Effector memory CD4-positive, alpha-beta T cell (primary cell): Measurements from ENCODE around the gene SCGB1D4.

Experiments used
- DNase-seq, 3 donors: peaks; one replicate each; pipeline ENCODE4 v3.0.0-alpha.2; 2020
- H3K27ac ChIP-seq: 2 replicates; pipeline ENCODE4 v1.7.0; 2013; ENCODE audit warnings: mild to moderate bottlenecking, low read length, moderate library complexity; ENCODE audit not compliant: insufficient read depth, poor library complexity, severe bottlenecking
- H3K27me3 ChIP-seq: replicated peaks from 2 replicates; pipeline ENCODE4 v1.7.0; 2013; ENCODE audit warnings: mild to moderate bottlenecking, low read length; ENCODE audit not compliant: insufficient read depth, control insufficient read depth, poor library complexity, severe bottlenecking
- H3K36me3 ChIP-seq: 2 replicates; pipeline ENCODE4 v1.7.0; 2013; ENCODE audit warnings: mild to moderate bottlenecking, low read length, moderate library complexity; ENCODE audit not compliant: control insufficient read depth, insufficient read depth
- H3K4me1 ChIP-seq: 2 replicates; pipeline ENCODE4 v1.7.0; 2013; ENCODE audit warnings: low read length, mild to moderate bottlenecking; ENCODE audit not compliant: control insufficient read depth, insufficient read depth, poor library complexity, severe bottlenecking
- H3K4me3 ChIP-seq: 2 replicates; pipeline ENCODE4 v1.7.0; 2013; ENCODE audit warnings: low read length, low read depth, mild to moderate bottlenecking; ENCODE audit not compliant: insufficient read depth, poor library complexity, severe bottlenecking
- H3K9me3 ChIP-seq: 2 replicates; pipeline ENCODE4 v1.7.0; 2013; ENCODE audit warnings: mild to moderate bottlenecking, low read length, moderate library complexity; ENCODE audit not compliant: control insufficient read depth

SCGB1D4 gene

DNA sequence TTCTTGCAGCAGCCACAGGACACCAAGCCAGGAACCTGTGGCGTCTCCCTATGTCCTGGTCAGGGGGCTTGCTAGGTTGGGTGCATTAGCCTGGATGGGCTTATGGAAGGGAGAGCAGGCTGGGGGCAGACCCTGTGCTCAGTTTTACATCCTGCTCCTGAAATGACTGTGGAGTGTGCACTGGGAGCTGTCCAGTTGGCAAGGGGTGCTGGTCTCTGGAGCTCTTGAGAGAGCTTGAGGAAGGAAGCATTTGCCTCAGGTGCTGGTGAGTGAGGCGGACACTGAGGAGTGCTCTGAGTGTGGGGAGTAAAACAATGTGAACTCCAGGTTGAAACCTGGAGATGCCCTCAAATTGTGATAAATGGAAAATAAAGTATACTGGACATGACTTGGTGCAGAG, 3.4 kb downstream of the SCGB1D4 start:
- no peak overlapping the region for H3K4me3 ChIP-seq
- H3K9me3 ChIP-seq, result no peaks in the 10 kb centered on the region
- H3K36me3 ChIP-seq, result no peaks in the 10 kb centered on the region
- peaks cover 2% of the 10 kb centered on the region for H3K27me3 ChIP-seq
- H3K4me1 ChIP-seq, result no peaks in the 10 kb centered on the region
- H3K27ac ChIP-seq, result no peak overlapping the region
- DNase-seq, result no peak

DNA sequence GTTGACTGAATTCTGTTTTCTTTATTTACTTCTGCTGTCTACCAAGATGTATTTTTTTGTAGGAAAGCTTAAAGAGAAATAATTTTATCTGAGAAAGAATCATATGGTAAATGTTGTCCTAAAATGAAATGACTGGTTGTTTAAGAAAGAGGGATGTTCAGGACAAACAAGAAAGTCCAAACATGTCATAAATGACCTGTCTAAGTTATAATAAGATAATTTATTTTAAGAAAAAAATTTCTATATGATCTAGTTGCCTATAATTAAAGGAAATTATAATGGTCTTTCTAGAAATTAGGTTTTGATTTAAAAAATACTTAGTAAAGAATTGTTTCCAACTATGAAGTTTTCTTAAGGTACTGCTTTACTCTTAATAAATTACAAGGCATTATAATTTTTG, 18.4 kb downstream of the SCGB1D4 start:
- Histone ChIP-seq H3K27ac (no peak overlapping the region), H3K36me3 (no peaks in the 10 kb centered on the region), H3K9me3 (no peaks in the 10 kb centered on the region), H3K4me1 (no peaks in the 10 kb centered on the region), H3K27me3 (no peaks in the 10 kb centered on the region), H3K4me3 (no peak overlapping the region)
- no peak for DNase-seq

DNA sequence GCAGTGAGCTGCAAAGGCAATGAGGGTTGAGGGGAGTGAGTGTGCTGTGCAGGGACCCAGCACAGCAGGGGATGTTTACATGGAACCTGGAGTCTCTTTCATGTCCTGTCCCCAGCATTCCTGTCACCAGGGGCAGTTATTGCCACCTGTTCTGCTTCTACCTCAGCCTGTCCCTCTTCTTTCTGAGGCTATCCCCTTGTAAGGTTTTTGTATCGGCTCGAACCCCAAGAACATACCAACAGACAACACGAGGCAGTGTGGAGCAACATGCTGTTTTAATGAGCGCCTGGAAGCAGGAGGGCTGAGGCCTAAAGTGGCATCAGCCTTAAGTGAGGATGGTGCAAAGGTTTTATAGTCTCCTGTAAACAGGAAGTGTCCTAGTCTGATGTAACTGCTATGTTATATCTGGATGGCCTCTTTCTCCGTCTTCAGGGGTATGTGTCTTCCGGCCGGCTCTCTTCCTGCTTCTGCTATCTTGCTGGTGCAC, 25.0 kb downstream of the SCGB1D4 start:
- no peaks in the 10 kb centered on the region for H3K36me3 ChIP-seq
- H3K27me3 ChIP-seq, result no peaks in the 10 kb centered on the region
- H3K27ac ChIP-seq, result no peak overlapping the region
- no peak for DNase-seq
- no peak overlapping the region for H3K4me3 ChIP-seq
- no peaks in the 10 kb centered on the region for H3K9me3 ChIP-seq
- no peaks in the 10 kb centered on the region for H3K4me1 ChIP-seq

DNA sequence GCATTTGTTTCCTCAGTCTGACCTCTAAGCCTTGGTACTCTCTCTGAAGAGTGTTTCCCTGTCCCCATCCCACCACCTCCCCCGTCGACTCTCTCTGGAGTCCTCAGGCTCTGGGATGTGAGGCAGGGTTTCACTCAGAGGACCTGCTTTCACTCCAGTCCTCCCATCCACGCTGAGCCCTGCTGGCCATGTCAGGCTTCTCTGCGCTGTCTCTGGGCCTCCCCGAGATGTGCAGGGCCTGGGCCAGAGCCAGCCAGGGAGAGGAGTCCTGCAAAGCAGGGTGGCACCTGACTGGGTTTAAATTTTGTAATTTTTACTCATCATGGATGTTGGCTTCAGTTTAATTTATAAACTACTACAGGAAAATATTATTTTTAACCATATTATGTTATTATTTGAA, 25.6 kb downstream of the SCGB1D4 start:
- H3K4me3 ChIP-seq, result no peak overlapping the region
- no peaks in the 10 kb centered on the region for H3K27me3 ChIP-seq
- DNase-seq, result no peak
- H3K36me3 ChIP-seq, result no peaks in the 10 kb centered on the region
- no peaks in the 10 kb centered on the region for H3K4me1 ChIP-seq
- no peaks in the 10 kb centered on the region for H3K9me3 ChIP-seq
- no peak overlapping the region for H3K27ac ChIP-seq

DNA sequence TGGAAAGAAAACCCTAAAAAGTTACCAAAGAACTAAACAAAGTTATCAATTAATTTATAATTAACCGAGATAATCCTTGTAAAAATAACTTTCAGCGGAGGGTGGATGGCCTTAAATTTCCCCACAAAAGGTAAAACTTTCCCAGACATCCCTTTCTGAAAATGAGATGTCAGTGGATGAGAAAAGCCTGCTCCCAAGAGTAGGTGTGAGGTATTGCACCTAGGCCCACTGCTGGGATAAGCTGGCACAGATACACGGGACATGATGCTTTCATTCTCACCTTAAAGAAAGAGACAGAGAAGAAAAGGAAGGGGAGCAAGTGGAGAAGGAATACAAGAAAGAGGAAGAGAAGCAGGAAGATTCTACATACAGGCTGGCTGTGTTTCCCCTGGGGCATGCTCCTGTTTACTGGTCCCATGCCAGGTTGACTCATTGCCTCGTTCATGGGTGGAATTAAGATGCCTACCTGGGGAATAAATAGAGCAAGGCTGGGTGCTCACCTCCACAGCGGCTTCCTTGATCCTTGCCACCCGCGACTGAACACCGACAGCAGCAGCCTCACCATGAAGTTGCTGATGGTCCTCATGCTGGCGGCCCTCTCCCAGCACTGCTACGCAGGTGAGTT, 29.1 kb downstream of the SCGB1D4 start, which contains the start of gene SCGB2A2:
Gene SCGB2A2, plus strand, starts transcription at position 505 of the 625 bp plus-strand sequence. Its CDS starts 59 bp downstream, at position 564.
- no peak within 1 kb of the TSS for H3K27ac ChIP-seq
- no peak for DNase-seq

DNA sequence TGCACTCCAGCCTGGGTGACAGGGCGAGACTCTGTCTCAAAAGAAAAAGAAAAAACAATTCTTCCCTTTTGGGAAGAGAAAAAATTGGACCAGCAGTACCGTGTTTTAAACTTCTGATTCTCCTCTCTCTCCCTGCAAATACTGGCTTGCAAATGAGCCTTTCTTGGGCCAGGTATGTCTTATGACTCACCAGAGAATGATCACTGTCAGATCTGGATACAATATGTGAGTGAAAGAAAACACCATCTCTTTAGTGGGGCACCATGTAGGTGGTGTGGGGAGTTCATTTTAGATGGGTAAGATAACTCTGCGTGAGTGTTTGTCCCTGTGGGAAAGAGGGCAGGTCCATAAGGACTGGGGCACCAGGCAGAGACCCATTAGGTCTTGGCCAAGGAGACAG, 31.3 kb downstream of the SCGB1D4 start:
- Histone ChIP-seq H3K4me3 (no peak overlapping the region), H3K36me3 (no peaks in the 10 kb centered on the region), H3K9me3 (no peaks in the 10 kb centered on the region), H3K4me1 (no peaks in the 10 kb centered on the region), H3K27ac (no peak overlapping the region), H3K27me3 (no peaks in the 10 kb centered on the region)
- no peak for DNase-seq

More for the DNA sequence above, 29.1 kb downstream of the SCGB1D4 start, which contains the start of gene SCGB2A2:
- H3K4me3 ChIP-seq, result no peak within 1 kb of the TSS
- no peaks in the 10 kb centered on the region for H3K4me1 ChIP-seq
- no peaks in the 10 kb centered on the region for H3K36me3 ChIP-seq
- no peaks in the 10 kb centered on the region for H3K27me3 ChIP-seq
- H3K9me3 ChIP-seq, result no peaks in the 10 kb centered on the region

DNA sequence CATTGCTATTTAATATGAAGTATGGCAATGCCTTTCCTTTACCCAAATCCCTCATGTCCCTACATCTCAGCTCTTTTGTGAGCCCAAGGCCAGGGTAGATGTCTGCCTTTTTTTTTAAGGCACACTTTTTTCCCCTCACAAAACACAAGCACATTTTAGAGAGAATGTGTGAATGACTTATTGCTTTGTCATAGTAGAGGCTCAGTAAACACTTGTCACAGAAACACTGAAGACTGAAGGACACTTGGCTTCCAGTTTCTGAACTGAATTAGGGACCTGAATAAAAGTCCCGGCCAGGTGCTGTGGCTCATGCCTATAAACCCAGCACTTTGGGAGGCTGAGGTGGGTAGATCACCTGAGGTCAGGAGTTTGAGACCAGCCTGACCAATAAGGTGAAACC, 31.8 kb downstream of the SCGB1D4 start:
- DNase-seq, result no peak
- H3K27me3 ChIP-seq, result no peaks in the 10 kb centered on the region

DNA sequence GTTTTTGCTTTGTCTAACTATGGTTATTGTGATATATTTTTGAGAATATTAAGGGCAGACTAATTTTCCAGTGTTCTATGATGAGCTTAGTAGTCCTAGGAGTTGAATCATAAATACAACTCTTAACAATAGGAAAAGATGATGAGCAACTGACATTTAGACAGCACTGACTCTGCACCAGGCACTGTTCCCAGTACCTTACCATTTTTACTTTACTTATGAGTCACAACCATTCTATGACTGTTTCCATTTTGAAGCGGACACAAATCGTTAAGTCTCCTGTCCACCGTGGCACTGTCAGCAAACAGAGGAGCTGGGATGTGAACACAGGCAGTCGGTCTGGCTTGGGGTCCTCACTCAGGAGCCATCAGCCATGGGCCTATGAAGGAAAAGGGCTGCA, 32.3 kb downstream of the SCGB1D4 start:
- Histone ChIP-seq H3K27me3 (no peaks in the 10 kb centered on the region), H3K4me1 (no peaks in the 10 kb centered on the region), H3K4me3 (no peak overlapping the region), H3K9me3 (no peaks in the 10 kb centered on the region), H3K27ac (no peak overlapping the region), H3K36me3 (no peaks in the 10 kb centered on the region)
- no peak for DNase-seq

More for the DNA sequence above, 31.8 kb downstream of the SCGB1D4 start:
- Histone ChIP-seq H3K36me3 (no peaks in the 10 kb centered on the region), H3K4me1 (no peaks in the 10 kb centered on the region), H3K4me3 (no peak overlapping the region), H3K9me3 (no peaks in the 10 kb centered on the region), H3K27ac (no peak overlapping the region)

DNA sequence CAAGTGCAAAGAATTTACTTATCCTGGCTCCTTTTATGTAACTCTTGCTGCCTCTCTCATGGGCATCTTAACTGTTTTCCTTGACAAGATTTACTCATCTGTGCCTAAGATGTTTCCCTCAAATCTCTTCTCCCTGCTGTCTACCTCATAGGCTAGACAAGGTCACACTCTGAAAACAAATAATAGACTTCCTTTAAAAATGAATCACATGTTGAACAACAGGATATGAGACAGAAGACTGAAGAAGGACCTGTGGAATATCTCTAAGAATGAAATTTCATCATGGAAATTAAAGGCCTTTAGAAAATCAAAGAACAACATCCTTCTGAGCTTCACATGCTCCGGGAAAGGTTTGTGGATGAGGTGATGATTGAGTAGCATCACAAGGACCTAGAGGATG, 34.9 kb downstream of the SCGB1D4 start:
- no peak overlapping the region for H3K4me3 ChIP-seq
- H3K36me3 ChIP-seq, result no peaks in the 10 kb centered on the region
- H3K9me3 ChIP-seq, result no peaks in the 10 kb centered on the region
- no peak overlapping the region for H3K27ac ChIP-seq
- no peaks in the 10 kb centered on the region for H3K4me1 ChIP-seq
- H3K27me3 ChIP-seq, result no peaks in the 10 kb centered on the region
- DNase-seq, result no peak

DNA sequence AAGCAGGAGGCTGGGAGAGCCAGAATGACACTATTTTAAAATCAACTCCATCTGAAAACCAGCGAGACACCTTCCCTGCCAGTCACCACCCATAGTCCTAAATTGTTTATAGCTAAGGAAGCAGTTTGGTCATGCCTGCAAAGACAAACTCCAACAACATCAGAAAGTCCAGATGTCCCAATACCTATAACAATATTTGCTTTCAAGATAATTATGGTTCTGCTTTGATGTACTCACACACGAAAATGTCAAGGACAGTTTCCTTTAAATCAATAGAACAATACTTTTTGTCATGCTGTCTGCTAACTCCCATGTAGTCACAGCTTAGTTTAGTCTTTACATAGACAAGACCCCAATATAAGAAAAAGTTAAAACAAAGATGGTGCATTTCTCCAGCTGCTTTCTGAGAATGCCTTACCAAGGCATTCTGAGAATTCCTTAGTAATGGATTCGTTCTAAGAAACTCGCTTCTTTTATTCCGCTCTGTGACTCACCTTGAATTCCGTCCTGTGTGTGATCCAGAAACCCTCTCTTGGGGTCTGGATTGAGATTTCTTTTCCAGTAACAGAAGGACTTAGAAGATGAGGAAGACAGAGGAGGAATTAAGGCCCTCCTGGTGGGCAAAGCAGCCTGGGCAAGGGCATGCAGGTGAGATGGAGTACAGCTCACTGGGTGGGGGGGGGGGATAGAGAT, 38.5 kb downstream of the SCGB1D4 start:
- DNase-seq, result no peak
- Histone ChIP-seq H3K9me3 (no peaks in the 10 kb centered on the region), H3K4me3 (no peak overlapping the region), H3K36me3 (no peaks in the 10 kb centered on the region), H3K27me3 (no peaks in the 10 kb centered on the region), H3K27ac (no peak overlapping the region), H3K4me1 (no peaks in the 10 kb centered on the region)
